Esophagus muscularis mucosa (tissue), 3 donors: Measurements from ENCODE around the gene BACE1.

Source experiments
- CTCF ChIP-seq, 3 experiments: fragments of 200-600 bp in 2 of 3; fragments of 450-650 bp in 1 of 3; sonication (generic) in 2 of 3; IDR thresholded peaks; one replicate each; pipeline ENCODE4 v1.5.1; 2017 to 2019; ENCODE audit warnings: antibody characterized with exemption in 3 of 3, mild to moderate bottlenecking in 2 of 3, moderate library complexity in 1 of 3
- POLR2A ChIP-seq: fragments of 450-650 bp; IDR thresholded peaks from one replicate; pipeline ENCODE4 v1.6.1; 2017; ENCODE audit warnings: antibody characterized with exemption, moderate library complexity, mild to moderate bottlenecking, low read depth
- POLR2AphosphoS5 ChIP-seq, 2 donors: sonication (generic); formaldehyde crosslinking; IDR thresholded peaks; one replicate each; pipeline ENCODE4 v1.6.1; 2017; ENCODE audit warnings: antibody characterized with exemption in 2 of 2

GRCh38 chr11:117278347-117278746 lies 37.7 kb downstream of the BACE1 start:
- TF ChIP-seq CTCF (IDR thresholded peaks at IDR 0.05) (no peak), POLR2A (no peak), POLR2AphosphoS5 (IDR thresholded peaks at IDR 0.05) (no peak)
